GM23248 (cell line): ENCODE results near the gene PEX26. TPM values are rescaled to one million over a fixed set of nuclear protein-coding genes. Genes with fewer than 3 reads are reported as not detected.

Source experiments
- DNase-seq: peaks from one replicate; pipeline ENCODE4 v3.0.0-alpha.2; 2015
- H2AFZ ChIP-seq: fragments of 200-600 bp; sonication (generic); 2 replicates; pipeline ENCODE4 v1.6.1; 2016; ENCODE audit warnings: antibody characterized with exemption
- H3F3A ChIP-seq: fragments of 200-600 bp; sonication (generic); 2 replicates; pipeline ENCODE4 v1.6.1; 2016; ENCODE audit warnings: mild to moderate bottlenecking, antibody characterized with exemption, mixed run types; ENCODE audit not compliant: insufficient read depth
- H3K27ac ChIP-seq: fragments of 200-600 bp; sonication (generic); 2 replicates; pipeline ENCODE4 v1.5.1; 2016; ENCODE audit warnings: mild to moderate bottlenecking
- H3K27me3 ChIP-seq: fragments of 200-600 bp; sonication (generic); replicated peaks from 2 replicates; pipeline ENCODE4 v1.6.1; 2016; ENCODE audit warnings: mild to moderate bottlenecking; ENCODE audit not compliant: insufficient read depth
- H3K36me3 ChIP-seq: fragments of 200-600 bp; sonication (generic); 2 replicates; pipeline ENCODE4 v1.6.1; 2016; ENCODE audit warnings: low read depth, mild to moderate bottlenecking
- H3K4me1 ChIP-seq: fragments of 200-600 bp; sonication (generic); 2 replicates; pipeline ENCODE4 v1.6.1; 2016; ENCODE audit warnings: mild to moderate bottlenecking; ENCODE audit not compliant: insufficient read depth
- H3K4me2 ChIP-seq: fragments of 200-600 bp; sonication (generic); one replicate; pipeline ENCODE4 v1.6.1; 2016; ENCODE audit warnings: mild to moderate bottlenecking; ENCODE audit not compliant: unreplicated experiment
- H3K4me3 ChIP-seq: fragments of 200-600 bp; sonication (generic); 2 replicates; pipeline ENCODE4 v1.5.1; 2016; ENCODE audit warnings: mild to moderate bottlenecking
- H3K79me2 ChIP-seq: fragments of 200-600 bp; sonication (generic); 2 replicates; pipeline ENCODE4 v1.6.1; 2016; ENCODE audit warnings: mild to moderate bottlenecking; ENCODE audit not compliant: insufficient read depth
- H3K9ac ChIP-seq: fragments of 200-600 bp; sonication (generic); 2 replicates; pipeline ENCODE4 v1.6.1; 2016; ENCODE audit warnings: mild to moderate bottlenecking
- H3K9me2 ChIP-seq: fragments of 200-600 bp; sonication (generic); 2 replicates; pipeline ENCODE4 v1.6.1; 2016; ENCODE audit warnings: mixed run types, mild to moderate bottlenecking, moderate library complexity; ENCODE audit not compliant: insufficient read depth
- H3K9me3 ChIP-seq: fragments of 200-600 bp; sonication (generic); one replicate; pipeline ENCODE4 v1.6.1; 2017; ENCODE audit warnings: low read depth
- H4K20me1 ChIP-seq: fragments of 200-600 bp; sonication (generic); 2 replicates; pipeline ENCODE4 v1.6.0; 2016; ENCODE audit not compliant: insufficient read depth
- EZH2 ChIP-seq: fragments of 200-600 bp; sonication (generic); IDR thresholded peaks from 2 replicates; pipeline ENCODE4 v1.6.1; 2018; ENCODE audit warnings: antibody characterized with exemption, mild to moderate bottlenecking; ENCODE audit not compliant: insufficient read depth, poor library complexity, severe bottlenecking
- EZH2phosphoT487 ChIP-seq: fragments of 200-600 bp; sonication (generic); IDR thresholded peaks from 2 replicates; pipeline ENCODE4 v1.6.1; 2018; ENCODE audit warnings: antibody characterized with exemption, moderate library complexity, mild to moderate bottlenecking, low read depth; ENCODE audit not compliant: insufficient read depth
- WGBS, 2 experiments: methylation state at CpG; one replicate each; pipeline ENCODE4 v1.1.6; 2015 to 2017; ENCODE audit warnings: low lambda C conversion rate in 2 of 2, low coverage in 1 of 2; ENCODE audit errors: missing lambda C conversion rate in 2 of 2; 5-methylcytosine and 5-hydroxymethylcytosine counted together
- in situ Hi-C: fragments of 300-500 bp; cut with MboI; formaldehyde crosslinking; loops from 2 replicates; pipeline ENCODE4 v1.15.0; 2020
- polyA plus RNA-seq: library from polyadenylated mRNA; unstranded; fragments of >200 nt; fragmentation: Nextera tagmentation; extraction: Ambion mirVana; gene quantifications from 2 replicates; pipeline ENCODE4 v1.2.1, GENCODE V29; 2016
- total RNA-seq: library from RNA; depleted of rRNA; stranded (reverse); fragments of >200 nt; shearing (Covaris generic); gene quantifications from 2 replicates; pipeline ENCODE4 v1.2.3, GENCODE V29; 2014

PEX26 gene
- total and polyA plus RNA-seq, 2 experiments from 2014 or later: 4.7 to 32.2 TPM

- no peaks in the 10 kb centered on the region for H3K27me3 ChIP-seq
- in situ Hi-C loops: no loop called here
- no peak overlapping the region for H3K4me2 ChIP-seq
- DNase-seq: no peak
- H3K36me3 ChIP-seq: no peaks in the 10 kb centered on the region
- no peaks in the 10 kb centered on the region for H3K4me1 ChIP-seq
- H3K9me3 ChIP-seq: no peaks in the 10 kb centered on the region
- no peak overlapping the region for H3K27ac ChIP-seq
- no peaks in the 10 kb centered on the region for H3F3A ChIP-seq
- WGBS, 2 experiments: 84 to 86% methylated on average over 15 of the region's 15 CpGs
- no peak overlapping the region for H3K4me3 ChIP-seq
- TF ChIP-seq EZH2phosphoT487 (no peak), EZH2 (no peak)
- no peaks in the 10 kb centered on the region for H3K9me2 ChIP-seq
- no peak overlapping the region for H2AFZ ChIP-seq
- no peak overlapping the region for H3K9ac ChIP-seq
- no peaks in the 10 kb centered on the region for H3K79me2 ChIP-seq
- H4K20me1 ChIP-seq: no peaks in the 10 kb centered on the region
Observed at GRCh38 chr22:18114976-18115652, 37.3 kb downstream of the PEX26 start.

DNA sequence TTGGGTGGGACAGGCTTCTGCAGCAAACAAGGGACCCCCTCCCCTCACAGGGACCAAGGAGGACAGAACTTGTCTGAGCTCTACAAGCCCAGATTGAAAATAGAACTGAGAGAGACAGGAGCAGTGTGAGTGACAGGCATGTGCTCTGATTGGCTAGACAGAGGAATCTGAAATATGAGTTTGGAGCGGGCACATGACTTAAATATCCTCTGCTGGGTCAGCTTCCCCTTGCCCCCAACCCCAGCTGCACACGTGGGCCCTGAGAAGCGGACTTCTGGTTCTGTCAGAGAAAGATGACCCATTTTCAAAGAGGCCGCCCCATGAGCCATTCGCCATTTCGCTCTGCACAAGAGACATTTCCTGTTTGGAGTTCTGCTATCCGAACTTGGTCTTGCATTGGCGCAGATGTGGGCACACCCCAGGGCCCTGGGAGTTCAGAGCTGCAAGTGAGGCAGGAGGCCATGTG, 38.1 kb downstream of the PEX26 start:
- Histone ChIP-seq H3K9me2 (no peaks in the 10 kb centered on the region), H3F3A (no peaks in the 10 kb centered on the region), H3K4me1 (no peaks in the 10 kb centered on the region), H3K27ac (no peak overlapping the region), H3K9ac (no peak overlapping the region), H3K9me3 (no peaks in the 10 kb centered on the region), H4K20me1 (no peaks in the 10 kb centered on the region), H3K36me3 (no peaks in the 10 kb centered on the region), H3K79me2 (no peaks in the 10 kb centered on the region), H3K4me3 (no peak overlapping the region), H3K4me2 (no peak overlapping the region), H3K27me3 (no peaks in the 10 kb centered on the region), H2AFZ (no peak overlapping the region)
- in situ Hi-C loops: no loop called here
- WGBS, 2 experiments: 82 to 89% methylated on average over 8 of the region's 8 CpGs
- no peak for DNase-seq
- TF ChIP-seq EZH2phosphoT487: no peak
- TF ChIP-seq EZH2: no peak

- no peak overlapping the region for H2AFZ ChIP-seq
- no peaks in the 10 kb centered on the region for H3K36me3 ChIP-seq
- in situ Hi-C loops: no loop called here
- DNase-seq: no peak
- H3K27ac ChIP-seq: no peak overlapping the region
- no peaks in the 10 kb centered on the region for H3K4me1 ChIP-seq
- H3K79me2 ChIP-seq: no peaks in the 10 kb centered on the region
- H3K9me3 ChIP-seq: no peaks in the 10 kb centered on the region
- no peak overlapping the region for H3K9ac ChIP-seq
- H3K4me3 ChIP-seq: no peak overlapping the region
- TF ChIP-seq EZH2 (no peak), EZH2phosphoT487 (no peak)
- 83 to 87% methylated on average over 15 of the region's 15 CpGs for WGBS, 2 experiments
- H4K20me1 ChIP-seq: no peaks in the 10 kb centered on the region
- no peak overlapping the region for H3K4me2 ChIP-seq
- no peaks in the 10 kb centered on the region for H3K9me2 ChIP-seq
- no peaks in the 10 kb centered on the region for H3F3A ChIP-seq
- H3K27me3 ChIP-seq: no peaks in the 10 kb centered on the region
Observed at GRCh38 chr22:18116634-18117033, 38.8 kb downstream of the PEX26 start.

GRCh38 chr22:18118345-18118915, 40.6 kb downstream of the PEX26 start:
- in situ Hi-C loops: no loop called here
- H3F3A ChIP-seq: no peaks in the 10 kb centered on the region
- no peaks in the 10 kb centered on the region for H3K9me3 ChIP-seq
- no peaks in the 10 kb centered on the region for H3K4me1 ChIP-seq
- 84 to 90% methylated on average over 9 of the region's 9 CpGs for WGBS, 2 experiments
- H4K20me1 ChIP-seq: no peaks in the 10 kb centered on the region
- H3K9ac ChIP-seq: no peak overlapping the region
- TF ChIP-seq EZH2phosphoT487 (no peak), EZH2 (no peak)
- no peak overlapping the region for H3K4me2 ChIP-seq
- no peak for DNase-seq
- H3K4me3 ChIP-seq: no peak overlapping the region
- no peak overlapping the region for H3K27ac ChIP-seq
- H3K79me2 ChIP-seq: no peaks in the 10 kb centered on the region
- no peak overlapping the region for H2AFZ ChIP-seq
- no peaks in the 10 kb centered on the region for H3K27me3 ChIP-seq
- H3K9me2 ChIP-seq: no peaks in the 10 kb centered on the region
- H3K36me3 ChIP-seq: no peaks in the 10 kb centered on the region
